HG02759 (cell line): ENCODE measurements around the gene RANBP3L.
"Not testable (repeated sequence)": the region's sequence is repeated elsewhere in the genome, so short reads cannot be mapped to it uniquely, and the experiment has no call there.

ENCODE experiments used
- ATAC-seq: cut with Tn5 transposase; IDR thresholded peaks from one replicate; pipeline ENCODE4 v1.9.1; 2021; ENCODE audit warnings: mild to moderate bottlenecking, moderate library complexity; ENCODE audit not compliant: unreplicated experiment

The RANBP3L gene

GRCh38 chr5:36214436-36214835, 87.3 kb downstream of the RANBP3L start:
- ATAC-seq = no peak

- no peak for ATAC-seq
Measured at GRCh38 chr5:36209664-36210063, 92.0 kb downstream of the RANBP3L start.

- no peak for ATAC-seq
Measured at GRCh38 chr5:36208786-36209185, 92.9 kb downstream of the RANBP3L start.

- ATAC-seq = no peak
Measured at GRCh38 chr5:36206913-36207312, 94.8 kb downstream of the RANBP3L start.

- no peak for ATAC-seq
Measured at GRCh38 chr5:36205329-36205728, 96.4 kb downstream of the RANBP3L start.

- no peak for ATAC-seq
Measured at GRCh38 chr5:36202521-36202961, 99.2 kb downstream of the RANBP3L start.

- no peak for ATAC-seq
Measured at GRCh38 chr5:36200513-36200912, 101.2 kb downstream of the RANBP3L start.

GRCh38 chr5:36199620-36200019, 102.1 kb downstream of the RANBP3L start:
- no peak for ATAC-seq

- ATAC-seq = not testable (repeated sequence)
Measured at GRCh38 chr5:36198783-36199182, 102.9 kb downstream of the RANBP3L start.
